HL-60 (cell line): ENCODE data around the gene CSF1R.

Experiments used
- DNase-seq, 2 experiments: peaks; one replicate each; pipeline ENCODE4 v3.0.0-alpha.2; 2010 to 2020; ENCODE audit warnings: low read depth in 1 of 2, low spot score in 1 of 2
- H3K27ac ChIP-seq: fragments of 250-450 bp; sonication (Bioruptor Pico); replicated peaks from 2 replicates; pipeline ENCODE4 v1.5.1; 2020; ENCODE audit warnings: mild to moderate bottlenecking, moderate library complexity
- H3K27me3 ChIP-seq: fragments of 250-450 bp; sonication (Bioruptor Pico); 2 replicates; pipeline ENCODE4 v1.5.1; 2021; ENCODE audit warnings: mild to moderate bottlenecking, moderate library complexity; ENCODE audit not compliant: insufficient read depth, poor library complexity, severe bottlenecking
- H3K4me3 ChIP-seq: replicated peaks from 2 replicates; pipeline ENCODE4 v1.5.1; 2011; ENCODE audit warnings: mild to moderate bottlenecking, control low read depth, low read length; ENCODE audit not compliant: insufficient read depth
- GABPA ChIP-seq: IDR thresholded peaks from 2 replicates; pipeline ENCODE4 v1.6.1; 2012; ENCODE audit warnings: low read depth
- POLR2AphosphoS5 ChIP-seq: IDR thresholded peaks from 2 replicates; pipeline ENCODE4 v1.6.1; 2012; ENCODE audit warnings: low read depth
- SPI1 ChIP-seq: IDR thresholded peaks from 2 replicates; pipeline ENCODE4 v1.6.1; 2012; ENCODE audit warnings: low read depth, mild to moderate bottlenecking, borderline replicate concordance
- TF ChIP-seq, protein P1 (sequence below): IDR thresholded peaks from one replicate; pipeline ENCODE4 v1.5.1; 2011; ENCODE audit warnings: low read length, control low read depth, inconsistent platforms; ENCODE audit not compliant: insufficient read depth
- TF ChIP-seq, protein P2 (sequence below): IDR thresholded peaks from 2 replicates; pipeline ENCODE4 v1.6.1; 2012; ENCODE audit warnings: low read depth; ENCODE audit not compliant: insufficient replicate concordance

Gene CSF1R

GRCh38 chr5:150073086-150073625 is 13.2 kb downstream of the CSF1R start:
- TF ChIP-seq SPI1 (no peak), POLR2AphosphoS5 (no peak), GABPA (no peak)
- TF ChIP-seq, protein P1, sequence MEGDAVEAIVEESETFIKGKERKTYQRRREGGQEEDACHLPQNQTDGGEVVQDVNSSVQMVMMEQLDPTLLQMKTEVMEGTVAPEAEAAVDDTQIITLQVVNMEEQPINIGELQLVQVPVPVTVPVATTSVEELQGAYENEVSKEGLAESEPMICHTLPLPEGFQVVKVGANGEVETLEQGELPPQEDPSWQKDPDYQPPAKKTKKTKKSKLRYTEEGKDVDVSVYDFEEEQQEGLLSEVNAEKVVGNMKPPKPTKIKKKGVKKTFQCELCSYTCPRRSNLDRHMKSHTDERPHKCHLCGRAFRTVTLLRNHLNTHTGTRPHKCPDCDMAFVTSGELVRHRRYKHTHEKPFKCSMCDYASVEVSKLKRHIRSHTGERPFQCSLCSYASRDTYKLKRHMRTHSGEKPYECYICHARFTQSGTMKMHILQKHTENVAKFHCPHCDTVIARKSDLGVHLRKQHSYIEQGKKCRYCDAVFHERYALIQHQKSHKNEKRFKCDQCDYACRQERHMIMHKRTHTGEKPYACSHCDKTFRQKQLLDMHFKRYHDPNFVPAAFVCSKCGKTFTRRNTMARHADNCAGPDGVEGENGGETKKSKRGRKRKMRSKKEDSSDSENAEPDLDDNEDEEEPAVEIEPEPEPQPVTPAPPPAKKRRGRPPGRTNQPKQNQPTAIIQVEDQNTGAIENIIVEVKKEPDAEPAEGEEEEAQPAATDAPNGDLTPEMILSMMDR: no peak
- TF ChIP-seq, protein P2, sequence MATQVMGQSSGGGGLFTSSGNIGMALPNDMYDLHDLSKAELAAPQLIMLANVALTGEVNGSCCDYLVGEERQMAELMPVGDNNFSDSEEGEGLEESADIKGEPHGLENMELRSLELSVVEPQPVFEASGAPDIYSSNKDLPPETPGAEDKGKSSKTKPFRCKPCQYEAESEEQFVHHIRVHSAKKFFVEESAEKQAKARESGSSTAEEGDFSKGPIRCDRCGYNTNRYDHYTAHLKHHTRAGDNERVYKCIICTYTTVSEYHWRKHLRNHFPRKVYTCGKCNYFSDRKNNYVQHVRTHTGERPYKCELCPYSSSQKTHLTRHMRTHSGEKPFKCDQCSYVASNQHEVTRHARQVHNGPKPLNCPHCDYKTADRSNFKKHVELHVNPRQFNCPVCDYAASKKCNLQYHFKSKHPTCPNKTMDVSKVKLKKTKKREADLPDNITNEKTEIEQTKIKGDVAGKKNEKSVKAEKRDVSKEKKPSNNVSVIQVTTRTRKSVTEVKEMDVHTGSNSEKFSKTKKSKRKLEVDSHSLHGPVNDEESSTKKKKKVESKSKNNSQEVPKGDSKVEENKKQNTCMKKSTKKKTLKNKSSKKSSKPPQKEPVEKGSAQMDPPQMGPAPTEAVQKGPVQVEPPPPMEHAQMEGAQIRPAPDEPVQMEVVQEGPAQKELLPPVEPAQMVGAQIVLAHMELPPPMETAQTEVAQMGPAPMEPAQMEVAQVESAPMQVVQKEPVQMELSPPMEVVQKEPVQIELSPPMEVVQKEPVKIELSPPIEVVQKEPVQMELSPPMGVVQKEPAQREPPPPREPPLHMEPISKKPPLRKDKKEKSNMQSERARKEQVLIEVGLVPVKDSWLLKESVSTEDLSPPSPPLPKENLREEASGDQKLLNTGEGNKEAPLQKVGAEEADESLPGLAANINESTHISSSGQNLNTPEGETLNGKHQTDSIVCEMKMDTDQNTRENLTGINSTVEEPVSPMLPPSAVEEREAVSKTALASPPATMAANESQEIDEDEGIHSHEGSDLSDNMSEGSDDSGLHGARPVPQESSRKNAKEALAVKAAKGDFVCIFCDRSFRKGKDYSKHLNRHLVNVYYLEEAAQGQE: no peak
- Histone ChIP-seq H3K4me3 (no peak overlapping the region), H3K27me3 (no peaks in the 10 kb centered on the region), H3K27ac (no peak overlapping the region)
- no peak for DNase-seq

DNA sequence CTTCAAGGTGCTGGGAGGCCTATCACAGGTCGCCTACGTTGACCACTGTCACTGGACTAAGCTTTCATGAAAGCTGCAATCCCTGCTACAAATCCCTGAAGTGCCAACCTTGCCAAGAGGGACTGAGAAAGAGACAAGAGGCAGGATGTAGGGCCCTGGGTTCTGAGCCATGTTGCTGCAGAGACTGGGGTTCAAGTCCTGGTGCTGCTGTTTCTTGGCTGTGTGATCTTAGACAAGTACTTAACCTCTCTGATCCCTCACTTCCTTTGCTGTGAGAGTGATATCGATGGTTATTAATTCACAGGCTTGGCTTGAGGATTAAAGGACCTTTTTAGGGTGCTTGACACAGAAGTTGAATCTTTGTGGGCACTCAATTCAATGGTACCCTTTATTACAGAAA is 15.5 kb downstream of the CSF1R start:
- H3K4me3 ChIP-seq: no peak overlapping the region
- H3K27me3 ChIP-seq: no peaks in the 10 kb centered on the region
- DNase-seq: no peak
- no peak for TF ChIP-seq POLR2AphosphoS5
- no peak for TF ChIP-seq SPI1
- H3K27ac ChIP-seq: no peak overlapping the region

DNA sequence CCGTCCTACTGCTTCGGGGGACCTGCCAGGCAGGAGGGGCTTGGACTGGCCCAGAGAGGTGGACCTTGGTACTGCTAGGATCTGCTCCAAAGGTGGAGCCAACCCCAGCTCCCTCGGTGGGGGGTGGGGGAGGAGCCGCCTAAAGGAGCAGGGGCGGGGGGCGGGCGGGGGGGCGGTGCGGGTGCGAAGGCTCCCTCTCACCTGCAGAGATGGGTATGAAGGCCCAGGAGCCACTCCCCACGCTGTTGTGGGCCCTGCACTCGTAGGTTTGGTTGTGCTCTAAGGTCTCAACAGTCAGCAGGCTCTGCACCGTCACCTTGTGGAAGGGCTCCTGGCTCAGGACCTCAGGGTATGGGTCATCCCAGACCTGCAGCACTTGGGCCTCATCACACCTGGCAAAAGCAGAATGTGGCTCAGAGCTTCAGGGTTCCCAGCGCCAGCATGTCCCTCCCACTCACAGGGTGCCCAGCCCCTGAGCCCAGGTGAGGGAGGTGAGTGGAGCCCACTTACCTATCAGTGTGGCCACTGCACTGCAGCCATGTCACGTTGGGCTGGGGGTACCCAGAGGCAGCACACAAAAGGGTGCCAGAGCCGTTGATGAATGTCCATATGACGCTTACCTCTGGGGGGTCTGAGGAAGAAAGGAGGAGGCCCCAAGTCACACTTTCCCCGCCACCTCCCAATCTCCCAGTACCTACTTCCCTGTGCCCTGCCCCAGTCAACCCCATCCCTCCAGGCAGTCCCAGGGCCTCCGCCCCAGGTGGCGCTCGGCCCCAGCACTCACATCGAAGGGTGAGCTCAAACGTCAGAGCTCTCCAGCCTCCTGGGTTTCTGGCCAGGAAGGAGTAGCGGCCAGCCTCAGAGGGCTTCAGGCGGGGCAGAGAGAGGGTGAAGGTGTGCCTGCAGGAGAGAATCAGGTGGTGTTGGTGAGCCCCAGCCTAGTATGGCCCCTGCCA is 16.4 kb downstream of the CSF1R start:
- Histone ChIP-seq H3K27me3 (no peaks in the 10 kb centered on the region), H3K4me3 (no peak overlapping the region), H3K27ac (no peak overlapping the region)
- DNase-seq: no peak
- TF ChIP-seq, protein P1: no peak
- no peak for TF ChIP-seq SPI1
- no peak for TF ChIP-seq POLR2AphosphoS5
- TF ChIP-seq, protein P2: no peak
- no peak for TF ChIP-seq GABPA

GRCh38 chr5:150068961-150069645 is 17.3 kb downstream of the CSF1R start:
- Histone ChIP-seq H3K27me3 (no peaks in the 10 kb centered on the region), H3K27ac (no peak overlapping the region), H3K4me3 (no peak overlapping the region)
- TF ChIP-seq GABPA (no peak), SPI1 (no peak), POLR2AphosphoS5 (no peak)
- TF ChIP-seq, protein P1: no peak
- TF ChIP-seq, protein P2: no peak
- DNase-seq: no peak
